H1 (cell line): ENCODE data around the gene GRID1. TPM values are rescaled to one million over a fixed set of nuclear protein-coding genes. Genes with fewer than 3 reads are reported as not detected.

Source experiments
- BRCA1 ChIP-seq: IDR thresholded peaks from 2 replicates; pipeline ENCODE4 v1.6.1; 2012; ENCODE audit warnings: low read depth, low read length, improper control_type of control experiment
- CHD7 ChIP-seq: fragments of 300-600 bp; sonication (generic); IDR thresholded peaks from 2 replicates; pipeline ENCODE4 v1.7.1; 2012; ENCODE audit warnings: low read length, moderate library complexity, mild to moderate bottlenecking, inconsistent platforms; ENCODE audit not compliant: insufficient replicate concordance
- CREB1 ChIP-seq: IDR thresholded peaks from 2 replicates; pipeline ENCODE4 v1.6.1; 2012; ENCODE audit warnings: inconsistent platforms
- RNF2 ChIP-seq: fragments of 200-900, 300-1000 bp; sonication (generic); IDR thresholded peaks from 2 replicates; pipeline ENCODE4 v1.7.1; 2016; ENCODE audit warnings: borderline replicate concordance, low read depth, mild to moderate bottlenecking, antibody characterized with exemption, low read length; ENCODE audit not compliant: poor library complexity, severe bottlenecking; ENCODE audit errors: missing control alignments
- SIRT6 ChIP-seq: IDR thresholded peaks from one replicate; pipeline ENCODE4 v1.7.1; 2012; ENCODE audit warnings: low read length, inconsistent platforms
- SRF ChIP-seq: IDR thresholded peaks from 2 replicates; pipeline ENCODE4 v1.6.1; 2011; ENCODE audit warnings: mild to moderate bottlenecking, low read depth, low read length, moderate library complexity
- SUZ12 ChIP-seq: fragments of 200-600 bp; sonication (generic); IDR thresholded peaks from 2 replicates; pipeline ENCODE4 v1.6.1; 2012; ENCODE audit warnings: mild to moderate bottlenecking, inconsistent platforms, low read length, moderate library complexity, mixed read lengths
- TCF12 ChIP-seq: IDR thresholded peaks from 2 replicates; pipeline ENCODE4 v1.6.1; 2011; ENCODE audit warnings: low read depth, mild to moderate bottlenecking, low read length
- polyA plus RNA-seq, 7 experiments: library from polyadenylated mRNA; depleted of rRNA in 3 of 7; stranded (reverse) in 5 of 7; unstranded in 2 of 7; fragments of >200 nt in 5 of 7; fragments of 200-250 nt in 2 of 7; gene quantifications; 1 replicate in 5 of 7; 2 replicates in 1 of 7; 4 replicates in 1 of 7; pipeline versions ENCODE4 v1.2.1 to v1.2.3, GENCODE V29; 2011 to 2013; ENCODE audit warnings: missing spikeins in 2 of 7, mixed read lengths in 2 of 7
- total RNA-seq: library from RNA; stranded (reverse); fragmentation: NEBNext Ultra II Directional; extraction: Animal tissue kit (Norgen Biotek cat#: 25700); gene quantifications from 2 replicates; pipeline ENCODE4 v1.2.1, GENCODE V29; 2021

Gene GRID1
- total and polyA plus RNA-seq, 2 of the 8 experiments (the other 6 are each of a cell fraction or from before 2014, with no cell fraction given): 0.22 to 0.30 TPM

GRCh38 chr10:86264481-86265231, 101.9 kb downstream of the GRID1 start (continued):
- TF ChIP-seq CHD7: no peak
- no peak for TF ChIP-seq CREB1
- TF ChIP-seq SRF: no peak
- TF ChIP-seq SUZ12: no peak
- no peak for TF ChIP-seq TCF12
- TF ChIP-seq RNF2: no peak
- TF ChIP-seq BRCA1: no peak
- no peak for TF ChIP-seq SIRT6
